ENCODE data around the gene ZXDB. TPM values are rescaled to one million over a fixed set of nuclear protein-coding genes. Genes with fewer than 3 reads are reported as not detected.
"Not testable (repeated sequence)": the region's sequence is repeated elsewhere in the genome, so short reads cannot be mapped to it uniquely, and the experiment has no call there.

The ZXDB gene
- total RNA-seq, 1 donor from 2014 or later = 9.4 TPM

DNA sequence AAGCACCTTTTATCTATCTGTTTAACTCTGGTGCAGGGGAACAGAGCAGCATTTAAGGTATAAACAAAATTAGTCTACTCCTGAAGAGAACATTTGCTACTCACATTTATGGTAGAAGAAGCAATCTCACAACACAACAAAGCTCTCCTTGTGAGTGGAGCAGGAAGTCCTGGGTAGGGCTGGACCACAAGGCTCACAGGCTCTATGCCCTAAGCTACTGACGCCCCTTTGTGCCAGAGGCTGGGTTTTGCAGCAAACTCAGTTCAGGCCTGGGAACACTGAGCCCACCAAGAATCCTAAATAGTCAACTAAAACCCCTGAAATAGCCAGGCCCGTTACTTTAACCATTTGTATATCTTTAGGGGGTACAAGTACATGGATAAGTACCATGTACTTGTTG, 4.7 kb upstream of the ZXDB start:
- Histone ChIP-seq H3K36me3 (ENCODE audit: control insufficient read depth, insufficient read depth, low read length) (no peaks in the 10 kb centered on the region), H3K27me3 (ENCODE audit: control insufficient read depth, insufficient read depth, low read length) (no peaks in the 10 kb centered on the region), H3K4me3 (ENCODE audit: low read depth, low read length) (no peak overlapping the region)
- DNase-seq (ENCODE audit: low read depth) = no peak
- TF ChIP-seq, protein P1, sequence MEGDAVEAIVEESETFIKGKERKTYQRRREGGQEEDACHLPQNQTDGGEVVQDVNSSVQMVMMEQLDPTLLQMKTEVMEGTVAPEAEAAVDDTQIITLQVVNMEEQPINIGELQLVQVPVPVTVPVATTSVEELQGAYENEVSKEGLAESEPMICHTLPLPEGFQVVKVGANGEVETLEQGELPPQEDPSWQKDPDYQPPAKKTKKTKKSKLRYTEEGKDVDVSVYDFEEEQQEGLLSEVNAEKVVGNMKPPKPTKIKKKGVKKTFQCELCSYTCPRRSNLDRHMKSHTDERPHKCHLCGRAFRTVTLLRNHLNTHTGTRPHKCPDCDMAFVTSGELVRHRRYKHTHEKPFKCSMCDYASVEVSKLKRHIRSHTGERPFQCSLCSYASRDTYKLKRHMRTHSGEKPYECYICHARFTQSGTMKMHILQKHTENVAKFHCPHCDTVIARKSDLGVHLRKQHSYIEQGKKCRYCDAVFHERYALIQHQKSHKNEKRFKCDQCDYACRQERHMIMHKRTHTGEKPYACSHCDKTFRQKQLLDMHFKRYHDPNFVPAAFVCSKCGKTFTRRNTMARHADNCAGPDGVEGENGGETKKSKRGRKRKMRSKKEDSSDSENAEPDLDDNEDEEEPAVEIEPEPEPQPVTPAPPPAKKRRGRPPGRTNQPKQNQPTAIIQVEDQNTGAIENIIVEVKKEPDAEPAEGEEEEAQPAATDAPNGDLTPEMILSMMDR (IDR thresholded peaks at IDR 0.05; ENCODE audit: insufficient read depth, low read length, poor library complexity, severe bottlenecking) = no peak

DNA sequence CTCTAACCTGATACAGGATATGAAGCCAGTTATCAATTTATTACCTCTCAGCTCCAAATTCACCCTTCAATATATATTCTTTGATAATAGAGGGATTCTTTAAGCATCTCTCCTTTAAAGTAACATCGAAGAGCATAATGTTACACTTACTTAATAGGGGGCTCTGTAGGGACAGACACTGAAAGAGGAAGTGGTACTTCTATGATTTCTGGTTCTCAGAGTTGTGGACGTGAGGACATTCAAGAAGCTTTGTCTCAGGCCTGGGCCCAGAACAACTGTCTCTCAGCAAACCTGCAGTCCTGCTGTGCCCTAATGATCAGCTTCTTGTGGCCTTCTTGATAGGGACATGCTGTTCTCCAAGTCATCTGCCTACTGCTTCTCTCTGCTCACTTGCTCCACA, 4.2 kb upstream of the ZXDB start:
- no peaks in the 10 kb centered on the region for H3K36me3 ChIP-seq (ENCODE audit: control insufficient read depth, insufficient read depth, low read length)
- no peaks in the 10 kb centered on the region for H3K27me3 ChIP-seq (ENCODE audit: control insufficient read depth, insufficient read depth, low read length)
- DNase-seq (ENCODE audit: low read depth) = no peak
- TF ChIP-seq, protein P1 (IDR thresholded peaks at IDR 0.05; ENCODE audit: insufficient read depth, low read length, poor library complexity, severe bottlenecking) = no peak
- H3K4me3 ChIP-seq (ENCODE audit: low read depth, low read length) = no peak overlapping the region

DNA sequence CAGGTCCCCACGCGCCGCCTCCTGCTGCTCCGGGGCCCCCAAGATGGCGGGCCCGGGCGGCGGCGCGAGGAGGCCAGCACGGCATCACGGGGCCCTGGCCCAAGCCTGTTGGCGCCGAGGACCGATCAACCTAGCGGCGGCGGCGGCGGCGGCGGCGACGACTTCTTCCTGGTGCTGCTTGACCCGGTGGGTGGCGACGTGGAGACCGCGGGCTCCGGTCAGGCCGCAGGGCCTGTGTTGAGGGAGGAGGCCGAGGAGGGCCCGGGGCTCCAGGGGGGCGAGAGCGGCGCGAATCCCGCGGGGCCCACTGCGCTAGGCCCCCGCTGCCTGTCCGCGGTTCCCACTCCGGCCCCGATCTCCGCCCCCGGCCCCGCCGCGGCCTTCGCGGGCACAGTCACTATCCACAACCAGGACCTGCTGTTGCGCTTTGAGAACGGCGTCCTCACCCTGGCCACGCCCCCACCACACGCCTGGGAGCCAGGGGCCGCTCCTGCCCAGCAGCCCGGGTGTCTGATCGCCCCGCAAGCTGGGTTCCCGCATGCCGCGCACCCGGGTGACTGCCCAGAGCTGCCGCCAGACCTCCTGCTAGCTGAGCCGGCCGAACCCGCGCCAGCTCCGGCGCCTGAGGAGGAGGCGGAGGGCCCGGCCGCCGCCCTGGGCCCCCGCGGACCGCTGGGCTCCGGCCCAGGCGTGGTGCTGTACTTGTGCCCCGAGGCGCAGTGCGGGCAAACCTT, 516 bp downstream of the ZXDB start:
- peak overlapping the region; percentile 45 for H3K4me3 ChIP-seq (ENCODE audit: low read depth, low read length)
- DNase-seq (ENCODE audit: low read depth); H3K36me3 ChIP-seq (ENCODE audit: control insufficient read depth, insufficient read depth, low read length); H3K27me3 ChIP-seq (ENCODE audit: control insufficient read depth, insufficient read depth, low read length): not testable (repeated sequence)

DNA sequence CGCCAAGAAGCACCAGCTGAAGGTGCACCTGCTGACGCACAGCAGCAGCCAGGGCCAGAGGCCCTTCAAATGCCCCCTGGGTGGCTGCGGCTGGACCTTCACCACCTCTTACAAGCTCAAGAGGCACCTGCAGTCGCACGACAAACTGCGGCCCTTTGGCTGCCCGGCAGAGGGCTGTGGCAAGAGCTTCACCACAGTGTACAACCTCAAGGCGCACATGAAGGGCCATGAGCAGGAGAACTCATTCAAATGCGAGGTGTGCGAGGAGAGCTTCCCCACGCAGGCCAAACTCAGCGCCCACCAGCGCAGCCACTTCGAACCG, 1.0 kb downstream of the ZXDB start:
- not testable (repeated sequence) for DNase-seq (ENCODE audit: low read depth); H3K27me3 ChIP-seq (ENCODE audit: control insufficient read depth, insufficient read depth, low read length); H3K36me3 ChIP-seq (ENCODE audit: control insufficient read depth, insufficient read depth, low read length)
- H3K4me3 ChIP-seq (ENCODE audit: low read depth, low read length) = peak overlapping the region; percentile 45

DNA sequence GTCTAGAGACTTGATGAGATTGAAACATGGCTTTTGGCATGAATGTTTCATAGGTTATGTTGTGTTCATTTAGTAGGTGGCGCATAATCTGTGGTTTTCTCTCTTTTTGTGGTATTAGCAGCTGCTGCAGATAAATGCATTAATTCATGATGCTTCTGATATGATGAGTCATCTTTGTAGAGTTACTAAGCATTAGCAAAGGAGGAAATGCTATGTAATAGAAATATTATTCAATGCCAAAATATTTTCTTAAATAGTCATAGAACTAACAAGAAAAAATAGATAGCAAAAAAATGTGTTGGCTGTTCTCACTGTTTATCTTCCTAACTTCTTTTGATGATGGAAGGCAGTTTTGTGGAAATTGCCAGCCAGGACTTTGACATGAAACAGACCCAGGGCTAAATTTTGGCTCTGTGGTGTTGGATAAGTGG, 3.6 kb downstream of the ZXDB start:
- TF ChIP-seq, protein P1 (IDR thresholded peaks at IDR 0.05; ENCODE audit: insufficient read depth, low read length, poor library complexity, severe bottlenecking) = no peak
- peak; percentile 4 for DNase-seq (ENCODE audit: low read depth)
- H3K36me3 ChIP-seq (ENCODE audit: control insufficient read depth, insufficient read depth, low read length) = no peaks in the 10 kb centered on the region
- H3K27me3 ChIP-seq (ENCODE audit: control insufficient read depth, insufficient read depth, low read length) = no peaks in the 10 kb centered on the region
- H3K4me3 ChIP-seq (ENCODE audit: low read depth, low read length) = no peak overlapping the region

DNA sequence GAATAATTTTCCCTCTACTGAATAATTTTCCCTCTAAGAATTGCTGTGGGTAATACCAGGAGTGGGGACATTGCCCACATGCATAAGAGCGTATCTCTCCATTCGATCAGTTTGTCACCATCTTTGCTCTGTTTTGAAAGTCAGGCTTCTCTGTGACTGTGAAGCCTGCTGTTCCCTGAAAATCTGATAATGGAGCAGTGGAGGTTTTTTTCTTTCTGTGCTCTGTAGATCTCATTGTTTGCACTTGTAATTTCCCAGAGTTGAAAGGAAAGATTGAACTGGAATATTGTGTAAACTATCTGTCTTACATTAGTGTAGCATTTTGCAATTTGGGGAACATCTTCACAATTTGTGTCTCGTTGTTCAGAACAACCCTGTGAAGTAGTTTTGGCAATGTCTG, 4.3 kb downstream of the ZXDB start:
- DNase-seq (ENCODE audit: low read depth) = no peak
- TF ChIP-seq, protein P1 (IDR thresholded peaks at IDR 0.05; ENCODE audit: insufficient read depth, low read length, poor library complexity, severe bottlenecking) = no peak

DNA sequence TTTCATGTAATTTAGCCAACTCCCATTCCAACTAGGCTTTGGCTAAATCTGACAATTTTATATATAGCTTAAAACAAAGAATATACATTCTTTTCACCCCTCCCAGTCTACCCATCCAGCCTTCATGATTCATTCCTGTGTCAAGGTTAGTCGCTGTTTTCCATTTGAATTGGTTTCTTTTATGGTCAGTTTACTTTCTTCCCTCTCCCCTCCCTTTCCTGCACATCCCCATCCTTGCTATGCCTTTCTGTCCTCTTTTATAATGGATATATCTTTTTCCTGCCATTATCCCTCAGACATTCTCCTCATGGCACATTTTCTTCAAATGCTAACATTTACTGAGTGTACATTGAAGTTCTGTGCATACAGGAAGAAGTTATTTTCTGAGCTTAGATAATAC, 4.7 kb downstream of the ZXDB start:
- H3K36me3 ChIP-seq (ENCODE audit: control insufficient read depth, insufficient read depth, low read length) = no peaks in the 10 kb centered on the region
- TF ChIP-seq, protein P1 (IDR thresholded peaks at IDR 0.05; ENCODE audit: insufficient read depth, low read length, poor library complexity, severe bottlenecking) = no peak
- H3K4me3 ChIP-seq (ENCODE audit: low read depth, low read length) = no peak overlapping the region
- no peak for DNase-seq (ENCODE audit: low read depth)
- H3K27me3 ChIP-seq (ENCODE audit: control insufficient read depth, insufficient read depth, low read length) = no peaks in the 10 kb centered on the region

More for the DNA sequence above, 4.3 kb downstream of the ZXDB start:
- H3K36me3 ChIP-seq (ENCODE audit: control insufficient read depth, insufficient read depth, low read length) = no peaks in the 10 kb centered on the region
- H3K4me3 ChIP-seq (ENCODE audit: low read depth, low read length) = no peak overlapping the region
- H3K27me3 ChIP-seq (ENCODE audit: control insufficient read depth, insufficient read depth, low read length) = no peaks in the 10 kb centered on the region
